ENCODE measurements around the gene RPL38.

- TF ChIP-seq, protein P1, sequence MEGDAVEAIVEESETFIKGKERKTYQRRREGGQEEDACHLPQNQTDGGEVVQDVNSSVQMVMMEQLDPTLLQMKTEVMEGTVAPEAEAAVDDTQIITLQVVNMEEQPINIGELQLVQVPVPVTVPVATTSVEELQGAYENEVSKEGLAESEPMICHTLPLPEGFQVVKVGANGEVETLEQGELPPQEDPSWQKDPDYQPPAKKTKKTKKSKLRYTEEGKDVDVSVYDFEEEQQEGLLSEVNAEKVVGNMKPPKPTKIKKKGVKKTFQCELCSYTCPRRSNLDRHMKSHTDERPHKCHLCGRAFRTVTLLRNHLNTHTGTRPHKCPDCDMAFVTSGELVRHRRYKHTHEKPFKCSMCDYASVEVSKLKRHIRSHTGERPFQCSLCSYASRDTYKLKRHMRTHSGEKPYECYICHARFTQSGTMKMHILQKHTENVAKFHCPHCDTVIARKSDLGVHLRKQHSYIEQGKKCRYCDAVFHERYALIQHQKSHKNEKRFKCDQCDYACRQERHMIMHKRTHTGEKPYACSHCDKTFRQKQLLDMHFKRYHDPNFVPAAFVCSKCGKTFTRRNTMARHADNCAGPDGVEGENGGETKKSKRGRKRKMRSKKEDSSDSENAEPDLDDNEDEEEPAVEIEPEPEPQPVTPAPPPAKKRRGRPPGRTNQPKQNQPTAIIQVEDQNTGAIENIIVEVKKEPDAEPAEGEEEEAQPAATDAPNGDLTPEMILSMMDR (IDR thresholded peaks at IDR 0.05) = no peak
- TF ChIP-seq EZH2 (IDR thresholded peaks at IDR 0.05; ENCODE audit: borderline replicate concordance, insufficient read depth, low read depth, low read length, poor library complexity, severe bottlenecking) = no peak
These were observed 2.9 kb downstream of the RPL38 start for GRCh38 chr17:74206332-74206818.
